ENCODE measurements around the gene PTEN.
A peak's percentile ranks its signal among the peaks of the same experiment; 100 is the strongest.
"Not testable (repeated sequence)": the region's sequence is repeated elsewhere in the genome, so short reads cannot be mapped to it uniquely, and the experiment has no call there.

Gene PTEN

GRCh38 chr10:87863053-87863943 is at the start of gene PTEN, which contains the start of gene KLLN:
TSS of gene PTEN (plus strand) at chr10:87863625. CDS start at chr10:87864470, 845 bp downstream.
TSS of gene KLLN (minus strand) at chr10:87863533. CDS start at chr10:87862487, 1,046 bp downstream.
- peak; percentile 95 for DNase-seq (ENCODE audit: low read depth)
- Histone ChIP-seq H3K4me1 (ENCODE audit: control insufficient read depth, insufficient read depth, low read length) (peaks cover 14% of the 10 kb centered on the region), H3K36me3 (ENCODE audit: control insufficient read depth, insufficient read depth, low read length, severe bottlenecking) (no peaks in the 10 kb centered on the region), H3K27me3 (replicated peaks; ENCODE audit: control insufficient read depth, insufficient read depth, low read length) (no peaks in the 10 kb centered on the region), H3K4me3 (ENCODE audit: low read length) (peak within 1 kb of the TSS; percentile 98), H3K9ac (ENCODE audit: low read length) (peak within 1 kb of the TSS; percentile 95), H3K9me3 (ENCODE audit: control insufficient read depth, low read length) (no peaks in the 10 kb centered on the region)

DNA sequence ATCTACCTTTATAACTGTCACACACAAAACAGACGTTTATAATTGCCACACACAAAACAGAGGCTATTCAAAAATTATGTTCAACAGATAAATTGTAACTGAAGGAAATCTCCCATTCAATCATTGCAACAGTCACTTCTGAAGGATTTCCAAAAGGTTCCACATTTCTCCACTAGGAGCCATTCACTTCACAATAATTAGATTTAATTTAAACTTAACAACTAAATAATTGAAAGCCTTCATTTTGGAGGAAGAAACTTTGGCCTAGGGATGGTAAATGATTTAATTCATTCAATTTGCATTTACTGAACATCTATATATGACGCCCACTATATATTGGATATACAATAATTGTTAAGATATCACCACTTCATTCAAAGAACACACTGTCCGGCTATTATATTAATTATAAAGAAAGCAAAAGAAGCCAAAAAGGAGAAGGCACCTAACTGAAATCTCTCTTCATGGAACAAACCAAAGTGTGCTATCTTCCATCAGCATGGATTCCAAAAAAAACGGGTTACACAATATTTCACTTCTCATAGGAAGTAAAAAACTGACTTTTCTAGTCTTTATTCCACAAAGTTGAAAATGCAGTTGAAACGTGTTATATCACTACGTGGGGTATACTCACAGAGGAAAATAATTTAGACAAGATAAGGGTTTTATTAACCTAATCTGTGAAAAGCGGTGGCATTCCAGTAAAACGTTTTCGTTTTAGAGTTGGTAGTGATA is 47.1 kb upstream of the PTEN start:
- Histone ChIP-seq H3K4me1 (ENCODE audit: control insufficient read depth, insufficient read depth, low read length) (peaks cover 26% of the 10 kb centered on the region), H3K27me3 (replicated peaks; ENCODE audit: control insufficient read depth, insufficient read depth, low read length) (no peaks in the 10 kb centered on the region), H3K36me3 (ENCODE audit: control insufficient read depth, insufficient read depth, low read length, severe bottlenecking) (peaks cover 14% of the 10 kb centered on the region), H3K9ac (ENCODE audit: low read length) (peak overlapping the region; percentile 95), H3K4me3 (ENCODE audit: low read length) (peak overlapping the region; percentile 99), H3K9me3 (ENCODE audit: control insufficient read depth, low read length) (no peaks in the 10 kb centered on the region)
- DNase-seq (ENCODE audit: low read depth), result peak; percentile 9

GRCh38 chr10:87816898-87817608 is 46.4 kb upstream of the PTEN start:
- no peaks in the 10 kb centered on the region for H3K27me3 ChIP-seq (replicated peaks; ENCODE audit: control insufficient read depth, insufficient read depth, low read length)
- H3K4me3 ChIP-seq (ENCODE audit: low read length), result peak overlapping the region; percentile 99
- no peaks in the 10 kb centered on the region for H3K9me3 ChIP-seq (ENCODE audit: control insufficient read depth, low read length)
- H3K36me3 ChIP-seq (ENCODE audit: control insufficient read depth, insufficient read depth, low read length, severe bottlenecking), result peaks cover 9% of the 10 kb centered on the region
- H3K9ac ChIP-seq (ENCODE audit: low read length), result peak overlapping the region; percentile 95
- peaks cover 26% of the 10 kb centered on the region for H3K4me1 ChIP-seq (ENCODE audit: control insufficient read depth, insufficient read depth, low read length)
- peak; percentile 29 for DNase-seq (ENCODE audit: low read depth)

DNA sequence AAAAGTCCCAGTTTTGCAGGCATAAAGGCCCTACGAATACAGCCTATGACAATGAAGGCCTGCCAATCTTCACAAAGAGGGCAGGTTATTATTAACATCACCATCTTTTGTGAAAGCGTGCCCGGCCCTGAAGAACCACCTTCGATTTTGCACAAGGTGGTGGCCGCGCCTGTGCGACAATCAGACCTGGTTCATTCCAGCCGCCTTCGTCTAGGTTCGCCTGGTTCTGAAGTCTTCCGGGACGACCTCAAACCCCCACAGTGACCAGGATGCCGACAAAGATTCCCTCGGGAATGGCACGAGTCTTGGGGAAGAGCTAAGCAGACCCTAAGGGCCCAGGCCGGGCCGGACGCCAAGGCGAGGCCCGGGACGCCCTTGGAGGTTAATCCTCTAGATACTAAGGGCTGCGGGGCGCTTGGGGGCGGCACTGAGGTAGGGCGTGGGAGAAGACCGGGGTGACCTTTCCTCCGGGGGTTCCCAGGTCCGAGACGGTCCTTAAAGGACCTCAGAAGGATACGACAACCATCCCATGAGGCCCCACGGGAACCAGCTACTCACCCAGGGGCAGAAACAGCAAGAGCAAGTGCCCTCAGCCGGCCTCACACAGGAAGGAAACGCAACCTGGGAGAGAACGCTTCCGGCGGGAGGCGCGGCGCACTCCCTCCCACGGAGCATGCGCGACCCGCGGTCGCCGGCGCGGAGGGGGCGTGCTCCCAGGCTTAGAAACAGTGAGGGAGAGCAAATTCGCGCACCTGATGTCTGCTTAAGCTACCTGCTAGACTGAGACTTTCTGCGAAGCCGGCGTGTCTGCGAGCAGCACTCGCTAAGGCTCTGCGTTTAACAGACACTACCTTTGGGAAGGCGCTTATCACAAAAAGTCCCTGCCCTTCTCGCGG is 45.6 kb upstream of the PTEN start, which contains the start of gene ATAD1:
ATAD1 (minus strand) TSS at position 618 of the 896 bp plus-strand sequence. CDS start 3,627 bp downstream, outside the sequence.
- DNase-seq (ENCODE audit: low read depth), result peak; percentile 91
- peaks cover 26% of the 10 kb centered on the region for H3K4me1 ChIP-seq (ENCODE audit: control insufficient read depth, insufficient read depth, low read length)
- H3K9me3 ChIP-seq (ENCODE audit: control insufficient read depth, low read length), result no peaks in the 10 kb centered on the region
- H3K4me3 ChIP-seq (ENCODE audit: low read length), result peak within 1 kb of the TSS; percentile 99
- H3K27me3 ChIP-seq (replicated peaks; ENCODE audit: control insufficient read depth, insufficient read depth, low read length), result no peaks in the 10 kb centered on the region
- peaks cover 3% of the 10 kb centered on the region for H3K36me3 ChIP-seq (ENCODE audit: control insufficient read depth, insufficient read depth, low read length, severe bottlenecking)
- H3K9ac ChIP-seq (ENCODE audit: low read length), result peak within 1 kb of the TSS; percentile 95

GRCh38 chr10:87818505-87819288 is 44.7 kb upstream of the PTEN start:
- H3K27me3 ChIP-seq (replicated peaks; ENCODE audit: control insufficient read depth, insufficient read depth, low read length), result no peaks in the 10 kb centered on the region
- H3K4me3 ChIP-seq (ENCODE audit: low read length), result peak overlapping the region; percentile 99
- H3K9ac ChIP-seq (ENCODE audit: low read length), result peak overlapping the region; percentile 95
- no peaks in the 10 kb centered on the region for H3K9me3 ChIP-seq (ENCODE audit: control insufficient read depth, low read length)
- peak; percentile 62 for DNase-seq (ENCODE audit: low read depth)
- peaks cover 26% of the 10 kb centered on the region for H3K4me1 ChIP-seq (ENCODE audit: control insufficient read depth, insufficient read depth, low read length)
- H3K36me3 ChIP-seq (ENCODE audit: control insufficient read depth, insufficient read depth, low read length, severe bottlenecking), result no peaks in the 10 kb centered on the region

DNA sequence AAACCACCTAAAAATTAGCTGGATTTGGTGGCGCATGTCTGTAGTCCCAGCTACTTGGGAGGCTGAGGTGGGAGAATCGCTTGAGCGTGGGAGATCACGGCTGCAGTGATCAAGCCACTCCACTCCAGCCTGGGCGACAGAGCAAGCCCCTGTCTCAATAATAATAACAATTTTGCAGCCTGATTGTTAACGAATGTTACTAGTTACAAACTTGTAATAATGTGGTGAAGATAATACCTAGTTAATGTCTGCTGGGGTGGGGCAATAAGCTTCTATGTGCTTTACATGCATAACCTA is 44.2 kb upstream of the PTEN start:
- Histone ChIP-seq H3K4me3 (ENCODE audit: low read length) (no peak overlapping the region), H3K27me3 (replicated peaks; ENCODE audit: control insufficient read depth, insufficient read depth, low read length) (no peaks in the 10 kb centered on the region)
- DNase-seq (ENCODE audit: low read depth), result no peak

GRCh38 chr10:87826653-87827052 is 36.8 kb upstream of the PTEN start:
- Histone ChIP-seq H3K27me3 (replicated peaks; ENCODE audit: control insufficient read depth, insufficient read depth, low read length) (no peaks in the 10 kb centered on the region), H3K36me3 (ENCODE audit: control insufficient read depth, insufficient read depth, low read length, severe bottlenecking) (no peaks in the 10 kb centered on the region), H3K9ac (ENCODE audit: low read length) (no peak overlapping the region), H3K4me3 (ENCODE audit: low read length) (no peak overlapping the region), H3K4me1 (ENCODE audit: control insufficient read depth, insufficient read depth, low read length) (no peaks in the 10 kb centered on the region), H3K9me3 (ENCODE audit: control insufficient read depth, low read length) (no peaks in the 10 kb centered on the region)
- no peak for DNase-seq (ENCODE audit: low read depth)

More for the DNA sequence above, 44.2 kb upstream of the PTEN start:
- peaks cover 26% of the 10 kb centered on the region for H3K4me1 ChIP-seq (ENCODE audit: control insufficient read depth, insufficient read depth, low read length)
- no peaks in the 10 kb centered on the region for H3K9me3 ChIP-seq (ENCODE audit: control insufficient read depth, low read length)
- H3K9ac ChIP-seq (ENCODE audit: low read length), result no peak overlapping the region
- no peaks in the 10 kb centered on the region for H3K36me3 ChIP-seq (ENCODE audit: control insufficient read depth, insufficient read depth, low read length, severe bottlenecking)

- Histone ChIP-seq H3K4me3 (ENCODE audit: low read length) (no peak overlapping the region), H3K9ac (ENCODE audit: low read length) (no peak overlapping the region), H3K27me3 (replicated peaks; ENCODE audit: control insufficient read depth, insufficient read depth, low read length) (no peaks in the 10 kb centered on the region), H3K4me1 (ENCODE audit: control insufficient read depth, insufficient read depth, low read length) (no peaks in the 10 kb centered on the region), H3K36me3 (ENCODE audit: control insufficient read depth, insufficient read depth, low read length, severe bottlenecking) (no peaks in the 10 kb centered on the region), H3K9me3 (ENCODE audit: control insufficient read depth, low read length) (no peaks in the 10 kb centered on the region)
- no peak for DNase-seq (ENCODE audit: low read depth)
These were observed 35.7 kb upstream of the PTEN start for GRCh38 chr10:87827681-87828080.

GRCh38 chr10:87829051-87829450 is 34.4 kb upstream of the PTEN start:
- DNase-seq (ENCODE audit: low read depth); H3K9me3 ChIP-seq (ENCODE audit: control insufficient read depth, low read length); H3K4me3 ChIP-seq (ENCODE audit: low read length); H3K9ac ChIP-seq (ENCODE audit: low read length); H3K36me3 ChIP-seq (ENCODE audit: control insufficient read depth, insufficient read depth, low read length, severe bottlenecking); H3K4me1 ChIP-seq (ENCODE audit: control insufficient read depth, insufficient read depth, low read length); H3K27me3 ChIP-seq (replicated peaks; ENCODE audit: control insufficient read depth, insufficient read depth, low read length): not testable (repeated sequence)
